Measurements from ENCODE around the gene CNOT3.

The CNOT3 gene

GRCh38 chr19:54152878-54153524 is 15.4 kb downstream of the CNOT3 start:
- Histone ChIP-seq H3K27me3 (replicated peaks; ENCODE audit: insufficient read depth, low read length) (no peaks in the 10 kb centered on the region), H2AFZ (ENCODE audit: low read length) (no peak overlapping the region), H3K36me3 (replicated peaks; ENCODE audit: insufficient read depth, low read length) (peaks cover 8% of the 10 kb centered on the region), H3K9me3 (replicated peaks; ENCODE audit: insufficient read depth, low read length) (no peaks in the 10 kb centered on the region), H4K20me1 (ENCODE audit: insufficient read depth, low read length) (no peaks in the 10 kb centered on the region), H3K4me1 (ENCODE audit: low read length) (peaks cover under 1% of the 10 kb centered on the region; the same call in 1 of the 2 replicates), H3K79me2 (ENCODE audit: low read length) (peaks cover 13% of the 10 kb centered on the region), H3K27ac (ENCODE audit: low read length) (no peak overlapping the region), H3K9me2 (replicated peaks; ENCODE audit: insufficient read depth, low read length) (no peaks in the 10 kb centered on the region), H3K4me2 (ENCODE audit: low read depth, low read length) (no peak overlapping the region), H3F3A (ENCODE audit: insufficient read depth, low read length) (peaks cover 13% of the 10 kb centered on the region; the same call in 1 of the 2 replicates), H3K9ac (ENCODE audit: low read length) (no peak overlapping the region), H3K4me3 (ENCODE audit: low read length) (no peak overlapping the region)
- no peak for TF ChIP-seq CTCF (IDR thresholded peaks at IDR 0.05; ENCODE audit: low read length)
- no peak for TF ChIP-seq EZH2phosphoT487 (IDR thresholded peaks at IDR 0.05; ENCODE audit: low read length)
- TF ChIP-seq EZH2 (optimal IDR thresholded peaks at IDR 0.05; ENCODE audit: low read depth, low read length), result no peak
- no peak for DNase-seq

- no peak overlapping the region for H3K27ac ChIP-seq (ENCODE audit: low read length)
- peaks cover 21% of the 10 kb centered on the region for H3F3A ChIP-seq (ENCODE audit: insufficient read depth, low read length)
- no peak overlapping the region for H3K4me3 ChIP-seq (ENCODE audit: low read length)
- no peaks in the 10 kb centered on the region for H4K20me1 ChIP-seq (ENCODE audit: insufficient read depth, low read length)
- H3K9me2 ChIP-seq (replicated peaks; ENCODE audit: insufficient read depth, low read length), result no peaks in the 10 kb centered on the region
- peaks cover 8% of the 10 kb centered on the region for H3K36me3 ChIP-seq (replicated peaks; ENCODE audit: insufficient read depth, low read length)
- H3K79me2 ChIP-seq (ENCODE audit: low read length), result peaks cover 21% of the 10 kb centered on the region
- H3K4me2 ChIP-seq (ENCODE audit: low read depth, low read length), result no peak overlapping the region
- no peak for DNase-seq
- no peaks in the 10 kb centered on the region for H3K9me3 ChIP-seq (replicated peaks; ENCODE audit: insufficient read depth, low read length)
- H3K4me1 ChIP-seq (ENCODE audit: low read length), result peaks cover 7% of the 10 kb centered on the region; the same call in 1 of the 2 replicates
- H3K9ac ChIP-seq (ENCODE audit: low read length), result no peak overlapping the region
- TF ChIP-seq CTCF (IDR thresholded peaks at IDR 0.05; ENCODE audit: low read length) (no peak), EZH2 (optimal IDR thresholded peaks at IDR 0.05; ENCODE audit: low read depth, low read length) (no peak), EZH2phosphoT487 (IDR thresholded peaks at IDR 0.05; ENCODE audit: low read length) (no peak)
- H3K27me3 ChIP-seq (replicated peaks; ENCODE audit: insufficient read depth, low read length), result no peaks in the 10 kb centered on the region
- H2AFZ ChIP-seq (ENCODE audit: low read length), result no peak overlapping the region
These were observed 16.3 kb downstream of the CNOT3 start for GRCh38 chr19:54153731-54154326.

- peaks cover 7% of the 10 kb centered on the region; the same call in 1 of the 2 replicates for H3K4me1 ChIP-seq (ENCODE audit: low read length)
- no peaks in the 10 kb centered on the region for H4K20me1 ChIP-seq (ENCODE audit: insufficient read depth, low read length)
- H3K9ac ChIP-seq (ENCODE audit: low read length), result no peak overlapping the region
- no peaks in the 10 kb centered on the region for H3K9me2 ChIP-seq (replicated peaks; ENCODE audit: insufficient read depth, low read length)
- peaks cover 25% of the 10 kb centered on the region for H3F3A ChIP-seq (ENCODE audit: insufficient read depth, low read length)
- H3K4me2 ChIP-seq (ENCODE audit: low read depth, low read length), result no peak overlapping the region
- no peak overlapping the region for H2AFZ ChIP-seq (ENCODE audit: low read length)
- peaks cover 8% of the 10 kb centered on the region for H3K36me3 ChIP-seq (replicated peaks; ENCODE audit: insufficient read depth, low read length)
- no peak overlapping the region for H3K27ac ChIP-seq (ENCODE audit: low read length)
- no peaks in the 10 kb centered on the region for H3K9me3 ChIP-seq (replicated peaks; ENCODE audit: insufficient read depth, low read length)
- no peak for DNase-seq
- H3K27me3 ChIP-seq (replicated peaks; ENCODE audit: insufficient read depth, low read length), result no peaks in the 10 kb centered on the region
- H3K79me2 ChIP-seq (ENCODE audit: low read length), result peaks cover 25% of the 10 kb centered on the region
- no peak overlapping the region for H3K4me3 ChIP-seq (ENCODE audit: low read length)
- no peak for TF ChIP-seq EZH2phosphoT487 (IDR thresholded peaks at IDR 0.05; ENCODE audit: low read length)
- no peak for TF ChIP-seq CTCF (IDR thresholded peaks at IDR 0.05; ENCODE audit: low read length)
- TF ChIP-seq EZH2 (optimal IDR thresholded peaks at IDR 0.05; ENCODE audit: low read depth, low read length), result no peak
These were observed 17.2 kb downstream of the CNOT3 start for GRCh38 chr19:54154603-54155345.
